ENCODE measurements around the gene CCDC178.

The CCDC178 gene

GRCh38 chr18:33282142-33282541, 158.4 kb downstream of the CCDC178 start:
- no peak overlapping the region for H3K4me2 ChIP-seq (ENCODE audit: low read length)
- no peak overlapping the region for H2AFZ ChIP-seq (ENCODE audit: low read length)
- TF ChIP-seq EZH2 (IDR thresholded peaks at IDR 0.05; ENCODE audit: borderline replicate concordance, low read length) = no peak
- TF ChIP-seq, protein P1, sequence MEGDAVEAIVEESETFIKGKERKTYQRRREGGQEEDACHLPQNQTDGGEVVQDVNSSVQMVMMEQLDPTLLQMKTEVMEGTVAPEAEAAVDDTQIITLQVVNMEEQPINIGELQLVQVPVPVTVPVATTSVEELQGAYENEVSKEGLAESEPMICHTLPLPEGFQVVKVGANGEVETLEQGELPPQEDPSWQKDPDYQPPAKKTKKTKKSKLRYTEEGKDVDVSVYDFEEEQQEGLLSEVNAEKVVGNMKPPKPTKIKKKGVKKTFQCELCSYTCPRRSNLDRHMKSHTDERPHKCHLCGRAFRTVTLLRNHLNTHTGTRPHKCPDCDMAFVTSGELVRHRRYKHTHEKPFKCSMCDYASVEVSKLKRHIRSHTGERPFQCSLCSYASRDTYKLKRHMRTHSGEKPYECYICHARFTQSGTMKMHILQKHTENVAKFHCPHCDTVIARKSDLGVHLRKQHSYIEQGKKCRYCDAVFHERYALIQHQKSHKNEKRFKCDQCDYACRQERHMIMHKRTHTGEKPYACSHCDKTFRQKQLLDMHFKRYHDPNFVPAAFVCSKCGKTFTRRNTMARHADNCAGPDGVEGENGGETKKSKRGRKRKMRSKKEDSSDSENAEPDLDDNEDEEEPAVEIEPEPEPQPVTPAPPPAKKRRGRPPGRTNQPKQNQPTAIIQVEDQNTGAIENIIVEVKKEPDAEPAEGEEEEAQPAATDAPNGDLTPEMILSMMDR (IDR thresholded peaks at IDR 0.05; ENCODE audit: low read length) = no peak
- H4K20me1 ChIP-seq (ENCODE audit: insufficient read depth, low read length) = no peaks in the 10 kb centered on the region
- no peaks in the 10 kb centered on the region for H3K36me3 ChIP-seq (ENCODE audit: insufficient read depth, low read length)
- no peaks in the 10 kb centered on the region for H3K4me1 ChIP-seq (ENCODE audit: insufficient read depth, low read length, severe bottlenecking)
- H3K4me3 ChIP-seq (ENCODE audit: low read depth, low read length, poor library complexity, severe bottlenecking) = no peak overlapping the region
- no peaks in the 10 kb centered on the region for H3K9me2 ChIP-seq (ENCODE audit: low read depth, low read length)
- H3K9me3 ChIP-seq (ENCODE audit: low read length) = no peaks in the 10 kb centered on the region
- H3K27me3 ChIP-seq (ENCODE audit: insufficient read depth, low read length) = no peaks in the 10 kb centered on the region
- no peaks in the 10 kb centered on the region for H3K79me2 ChIP-seq (ENCODE audit: insufficient read depth, low read length)
- H3K27ac ChIP-seq (ENCODE audit: low read depth, low read length, poor library complexity, severe bottlenecking) = no peak overlapping the region
- no peak overlapping the region for H3K9ac ChIP-seq (ENCODE audit: low read length)
- H3F3A ChIP-seq (ENCODE audit: insufficient read depth, low read length) = no peaks in the 10 kb centered on the region

- no peak overlapping the region for H2AFZ ChIP-seq (ENCODE audit: low read length)
- H3K9ac ChIP-seq (ENCODE audit: low read length) = no peak overlapping the region
- no peaks in the 10 kb centered on the region for H3K4me1 ChIP-seq (ENCODE audit: insufficient read depth, low read length, severe bottlenecking)
- no peak overlapping the region for H3K4me2 ChIP-seq (ENCODE audit: low read length)
- no peaks in the 10 kb centered on the region for H3K9me3 ChIP-seq (ENCODE audit: low read length)
- H3K36me3 ChIP-seq (ENCODE audit: insufficient read depth, low read length) = no peaks in the 10 kb centered on the region
- no peaks in the 10 kb centered on the region for H3K9me2 ChIP-seq (ENCODE audit: low read depth, low read length)
- H3K79me2 ChIP-seq (ENCODE audit: insufficient read depth, low read length) = no peaks in the 10 kb centered on the region
- no peaks in the 10 kb centered on the region for H3K27me3 ChIP-seq (ENCODE audit: insufficient read depth, low read length)
- no peak overlapping the region for H3K27ac ChIP-seq (ENCODE audit: low read depth, low read length, poor library complexity, severe bottlenecking)
- TF ChIP-seq, protein P1 (IDR thresholded peaks at IDR 0.05; ENCODE audit: low read length) = no peak
- TF ChIP-seq EZH2 (IDR thresholded peaks at IDR 0.05; ENCODE audit: borderline replicate concordance, low read length) = no peak
- H3F3A ChIP-seq (ENCODE audit: insufficient read depth, low read length) = no peaks in the 10 kb centered on the region
- no peaks in the 10 kb centered on the region for H4K20me1 ChIP-seq (ENCODE audit: insufficient read depth, low read length)
- H3K4me3 ChIP-seq (ENCODE audit: low read depth, low read length, poor library complexity, severe bottlenecking) = no peak overlapping the region
These were observed 163.1 kb downstream of the CCDC178 start for GRCh38 chr18:33277431-33277830.

- Histone ChIP-seq H3K79me2 (ENCODE audit: insufficient read depth, low read length) (no peaks in the 10 kb centered on the region), H4K20me1 (ENCODE audit: insufficient read depth, low read length) (no peaks in the 10 kb centered on the region), H3K27ac (ENCODE audit: low read depth, low read length, poor library complexity, severe bottlenecking) (no peak overlapping the region), H3K4me3 (ENCODE audit: low read depth, low read length, poor library complexity, severe bottlenecking) (no peak overlapping the region), H3K36me3 (ENCODE audit: insufficient read depth, low read length) (no peaks in the 10 kb centered on the region), H3F3A (ENCODE audit: insufficient read depth, low read length) (no peaks in the 10 kb centered on the region), H3K27me3 (ENCODE audit: insufficient read depth, low read length) (no peaks in the 10 kb centered on the region), H3K4me2 (ENCODE audit: low read length) (no peak overlapping the region), H2AFZ (ENCODE audit: low read length) (no peak overlapping the region), H3K9me2 (ENCODE audit: low read depth, low read length) (no peaks in the 10 kb centered on the region), H3K9me3 (ENCODE audit: low read length) (no peaks in the 10 kb centered on the region), H3K9ac (ENCODE audit: low read length) (no peak overlapping the region), H3K4me1 (ENCODE audit: insufficient read depth, low read length, severe bottlenecking) (no peaks in the 10 kb centered on the region)
- TF ChIP-seq, protein P1 (IDR thresholded peaks at IDR 0.05; ENCODE audit: low read length) = no peak
- TF ChIP-seq EZH2 (IDR thresholded peaks at IDR 0.05; ENCODE audit: borderline replicate concordance, low read length) = no peak
These were observed 164.7 kb downstream of the CCDC178 start for GRCh38 chr18:33275843-33276242.
